H1 (cell line): ENCODE results near the gene TXNIP. TPM values are rescaled to one million over a fixed set of nuclear protein-coding genes. Genes with fewer than 3 reads are reported as not detected.

ENCODE experiments used
- CTCF ChIA-PET: fragments of 300-600 bp; sonication (Branson Sonifier 250); formaldehyde crosslinking; loops from one replicate; lab custom pipeline; 2021; ENCODE audit not compliant: partially characterized antibody; lab: Charles Lee
- POLR2A ChIA-PET: fragments of 300-600 bp; sonication (Branson Sonifier 250); formaldehyde crosslinking; loops from one replicate; lab custom pipeline; 2021; ENCODE audit warnings: inconsistent platforms; ENCODE audit not compliant: partially characterized antibody; lab: Charles Lee
- DNase-seq, 2 experiments: peaks; one replicate each; pipeline versions ENCODE4 v3.0.0 to v3.0.0-alpha.2; 2010 to 2022; ENCODE audit warnings: low spot score in 2 of 2, low read depth in 1 of 2, mixed read lengths in 1 of 2
- FAIRE-seq: peaks from 2 replicates; lab custom pipeline; 2011; peaks lifted over from hg19 to GRCh38; lab: Jason Lieb, UNC
- H2AFZ ChIP-seq: 2 replicates; pipeline ENCODE4 v1.8.1; 2012; ENCODE audit warnings: low read length, inconsistent platforms
- H2AK5ac ChIP-seq: 2 replicates; pipeline ENCODE4 v1.6.1; 2013; ENCODE audit warnings: low read depth, low read length
- H2BK120ac ChIP-seq: replicated peaks from 2 replicates; pipeline ENCODE3; 2013; ENCODE audit warnings: low read depth, low read length, inconsistent platforms
- H2BK12ac ChIP-seq: 2 replicates; pipeline ENCODE4 v1.6.1; 2013; ENCODE audit warnings: low read depth, low read length
- H2BK15ac ChIP-seq: 2 replicates; pipeline ENCODE4 v1.6.1; 2013; ENCODE audit warnings: low read length
- H2BK20ac ChIP-seq: 2 replicates; pipeline ENCODE4 v1.6.1; 2013; ENCODE audit warnings: low read length
- H2BK5ac ChIP-seq: 2 replicates; pipeline ENCODE4 v1.6.1; 2013; ENCODE audit warnings: low read depth, low read length
- H3K14ac ChIP-seq: 2 replicates; pipeline ENCODE4 v1.6.1; 2013; ENCODE audit warnings: inconsistent platforms; ENCODE audit not compliant: insufficient read length
- H3K18ac ChIP-seq: 2 replicates; pipeline ENCODE4 v1.6.1; 2013; ENCODE audit warnings: low read length; ENCODE audit errors: extremely low read depth
- H3K23ac ChIP-seq: 2 replicates; pipeline ENCODE4 v1.6.1; 2013; ENCODE audit warnings: inconsistent platforms; ENCODE audit not compliant: insufficient read length
- H3K23me2 ChIP-seq: 2 replicates; pipeline ENCODE4 v1.6.1; 2013; ENCODE audit warnings: low read depth, low read length
- H3K27ac ChIP-seq: 2 replicates; pipeline ENCODE4 v1.6.1; 2011; ENCODE audit warnings: low read depth, low read length, inconsistent platforms
- H3K27me3 ChIP-seq, 4 experiments: replicated peaks in 1 of 4; 1 replicate in 1 of 4; 2 replicates in 3 of 4; pipeline versions ENCODE4 v1.6.1 to v1.8.1; 2011 to 2013; ENCODE audit warnings: low read length in 3 of 4, mild to moderate bottlenecking in 3 of 4, inconsistent platforms in 2 of 4, mixed read lengths in 2 of 4, moderate library complexity in 1 of 4; ENCODE audit not compliant: control insufficient read depth in 3 of 4, insufficient read depth in 3 of 4; ENCODE audit errors: extremely low read depth in 1 of 4
- H3K36me3 ChIP-seq, 4 experiments: 2 replicates each; pipeline versions ENCODE4 v1.6.1 to v1.8.1; 2011 to 2013; ENCODE audit warnings: mild to moderate bottlenecking in 4 of 4, low read length in 3 of 4, moderate library complexity in 2 of 4, control low read depth in 1 of 4, inconsistent platforms in 1 of 4; ENCODE audit not compliant: insufficient read depth in 4 of 4, control insufficient read depth in 2 of 4
- H3K4ac ChIP-seq: replicated peaks from 2 replicates; pipeline ENCODE3; 2013; ENCODE audit warnings: low read length, low read depth, mixed read lengths, inconsistent platforms; ENCODE audit not compliant: insufficient read length
- H3K4me1 ChIP-seq, 4 experiments: replicated peaks in 1 of 4; 1 replicate in 1 of 4; 2 replicates in 3 of 4; pipeline versions ENCODE4 v1.6.1 to v1.8.1; 2011 to 2013; ENCODE audit warnings: low read length in 3 of 4, inconsistent platforms in 2 of 4, mixed read lengths in 1 of 4; ENCODE audit not compliant: insufficient read depth in 4 of 4, control insufficient read depth in 3 of 4
- H3K4me2 ChIP-seq, 2 experiments: 2 replicates each; pipeline versions ENCODE4 v1.6.1 to v1.8.1; 2011 to 2013; ENCODE audit warnings: low read depth in 2 of 2, low read length in 2 of 2, control low read depth in 1 of 2, inconsistent platforms in 1 of 2, mild to moderate bottlenecking in 1 of 2; ENCODE audit not compliant: insufficient read depth in 1 of 2
- H3K4me3 ChIP-seq, 4 experiments: fragments of 200-600, 300-600 bp in 1 of 4; sonication (generic), shearing (Covaris generic), sonication (Bioruptor Twin) in 1 of 4; 2 replicates each; pipeline versions ENCODE4 v1.5.1 to v1.8.1; 2011 to 2016; ENCODE audit warnings: low read length in 4 of 4, low read depth in 3 of 4, control low read depth in 2 of 4, inconsistent platforms in 2 of 4, mild to moderate bottlenecking in 2 of 4, mixed read lengths in 1 of 4, moderate library complexity in 1 of 4; ENCODE audit not compliant: insufficient read depth in 2 of 4; ENCODE audit errors: extremely low read depth in 1 of 4
- H3K56ac ChIP-seq: replicated peaks from 2 replicates; pipeline ENCODE3; 2013; ENCODE audit warnings: low read depth, mild to moderate bottlenecking, mixed read lengths, low read length, inconsistent platforms; ENCODE audit not compliant: insufficient read length
- H3K79me1 ChIP-seq: 2 replicates; pipeline ENCODE4 v1.6.1; 2013; ENCODE audit warnings: low read depth, low read length, control low read depth
- H3K79me2 ChIP-seq, 2 experiments: 2 replicates each; pipeline versions ENCODE4 v1.6.1 to v1.8.1; 2012 to 2013; ENCODE audit warnings: low read length in 2 of 2, mild to moderate bottlenecking in 2 of 2, inconsistent platforms in 1 of 2; ENCODE audit not compliant: insufficient read depth in 2 of 2, control insufficient read depth in 1 of 2
- H3K9ac ChIP-seq, 4 experiments: replicated peaks in 1 of 4; 1 replicate in 1 of 4; 2 replicates in 3 of 4; pipeline versions ENCODE4 v1.6.1 to v1.8.1; 2011 to 2013; ENCODE audit warnings: low read depth in 3 of 4, low read length in 3 of 4, control low read depth in 2 of 4, mild to moderate bottlenecking in 2 of 4, moderate library complexity in 2 of 4, inconsistent platforms in 1 of 4; ENCODE audit errors: extremely low read depth in 1 of 4
- H3K9me3 ChIP-seq, 2 experiments: 2 replicates each; pipeline versions ENCODE4 v1.6.1 to v1.8.1; 2012 to 2013; ENCODE audit warnings: mild to moderate bottlenecking in 2 of 2, moderate library complexity in 2 of 2, control low read depth in 1 of 2, inconsistent platforms in 1 of 2, low read depth in 1 of 2, low read length in 1 of 2, mixed read lengths in 1 of 2; ENCODE audit not compliant: insufficient read depth in 2 of 2
- H4K20me1 ChIP-seq, 2 experiments: replicated peaks in 1 of 2; 2 replicates each; pipeline versions ENCODE3 to v1.8.1; 2011 to 2013; ENCODE audit warnings: inconsistent platforms in 2 of 2, low read length in 2 of 2, mild to moderate bottlenecking in 1 of 2; ENCODE audit not compliant: insufficient read depth in 2 of 2, control insufficient read depth in 1 of 2
- H4K5ac ChIP-seq: 2 replicates; pipeline ENCODE4 v1.6.1; 2013; ENCODE audit warnings: low read length, low read depth, mixed read lengths, inconsistent platforms; ENCODE audit not compliant: insufficient read length
- H4K8ac ChIP-seq: 2 replicates; pipeline ENCODE4 v1.8.0; 2013; ENCODE audit warnings: mild to moderate bottlenecking, moderate library complexity, low read length, inconsistent platforms; ENCODE audit not compliant: insufficient read depth; ENCODE audit errors: extremely low read depth
- H4K91ac ChIP-seq: replicated peaks from 2 replicates; pipeline ENCODE3; 2013; ENCODE audit warnings: low read length, mixed read lengths, inconsistent platforms; ENCODE audit not compliant: insufficient read length
- ATF3 ChIP-seq: IDR thresholded peaks from 2 replicates; pipeline ENCODE4 v1.6.1; 2011; ENCODE audit warnings: low read depth, mild to moderate bottlenecking, low read length; ENCODE audit not compliant: insufficient read depth
- CBX5 ChIP-seq: fragments of 300-800, 300-1000 bp; sonication (generic); IDR thresholded peaks from 2 replicates; pipeline ENCODE4 v1.7.1; 2016; ENCODE audit warnings: antibody characterized with exemption, low read length, low read depth
- CTCF ChIP-seq, 3 experiments: IDR thresholded peaks; 1 replicate in 2 of 3; 2 replicates in 1 of 3; pipeline versions ENCODE4 v1.5.1 to v1.6.1; 2011; ENCODE audit warnings: low read length in 3 of 3, mild to moderate bottlenecking in 3 of 3, inconsistent platforms in 2 of 3, low read depth in 1 of 3, moderate library complexity in 1 of 3; ENCODE audit not compliant: insufficient read depth in 1 of 3; ENCODE audit errors: control extremely low read depth in 1 of 3
- HDAC2 ChIP-seq, 2 experiments: fragments of 300-600 bp in 1 of 2; sonication (generic) in 1 of 2; IDR thresholded peaks; 2 replicates each; pipeline ENCODE4 v1.6.1; 2011 to 2012; ENCODE audit warnings: low read depth in 2 of 2, low read length in 2 of 2, mild to moderate bottlenecking in 2 of 2, moderate library complexity in 2 of 2, borderline replicate concordance in 1 of 2, inconsistent platforms in 1 of 2
- RFX5 ChIP-seq: IDR thresholded peaks from 2 replicates; pipeline ENCODE4 v1.6.1; 2011; ENCODE audit warnings: low read depth, low read length, improper control_type of control experiment, borderline replicate concordance
- TAF1 ChIP-seq: IDR thresholded peaks from 2 replicates; pipeline ENCODE4 v1.6.1; 2011; ENCODE audit warnings: mild to moderate bottlenecking, low read depth, low read length
- TBP ChIP-seq: IDR thresholded peaks from 2 replicates; pipeline ENCODE4 v1.6.1; 2011; ENCODE audit warnings: low read depth, low read length, improper control_type of control experiment
- WGBS, 2 experiments: shearing (Covaris generic) in 1 of 2; methylation state at CpG; one replicate each; pipeline versions ENCODE4 v1.1.6 to v1.1.7; 2013 to 2015; ENCODE audit warnings: low lambda C conversion rate in 2 of 2, mixed read lengths in 2 of 2, inconsistent platforms in 1 of 2, low coverage in 1 of 2, missing lambda C conversion rate in 1 of 2; ENCODE audit not compliant: insufficient replicate concordance in 2 of 2, insufficient coverage in 1 of 2, insufficient read length in 1 of 2; ENCODE audit errors: extremely low coverage in 1 of 2, missing lambda C conversion rate in 1 of 2; 5-methylcytosine and 5-hydroxymethylcytosine counted together
- polyA plus RNA-seq, 7 experiments: library from polyadenylated mRNA; depleted of rRNA in 3 of 7; stranded (reverse) in 5 of 7; unstranded in 2 of 7; fragments of >200 nt in 5 of 7; fragments of 200-250 nt in 2 of 7; gene quantifications; 1 replicate in 5 of 7; 2 replicates in 1 of 7; 4 replicates in 1 of 7; pipeline versions ENCODE4 v1.2.1 to v1.2.3, GENCODE V29; 2011 to 2013; ENCODE audit warnings: missing spikeins in 2 of 7, mixed read lengths in 2 of 7
- total RNA-seq: library from RNA; stranded (reverse); fragmentation: NEBNext Ultra II Directional; extraction: Animal tissue kit (Norgen Biotek cat#: 25700); gene quantifications from 2 replicates; pipeline ENCODE4 v1.2.1, GENCODE V29; 2021

The TXNIP gene
- total and polyA plus RNA-seq, 2 of the 8 experiments (the other 6 are each of a cell fraction or from before 2014, with no cell fraction given): 12.3 to 56.8 TPM

GRCh38 chr1:145997016-145997717 lies 788 bp upstream of the TXNIP start:
- H3K14ac ChIP-seq: no peak overlapping the region
- 0 out of 2 replicates have a peak overlapping the region, but pooled peaks have one; percentile 54 for H4K8ac ChIP-seq
- H3K23me2 ChIP-seq: peaks cover 9% of the 10 kb centered on the region
- H2BK15ac ChIP-seq: peak overlapping the region; percentile 83
- peak overlapping the region; percentile 10; the same call in 1 of the 2 replicates for H2BK5ac ChIP-seq
- no peak overlapping the region for H3K56ac ChIP-seq
- H3K4me3 ChIP-seq: peak overlapping the region; percentile 75 to 96 (median 92)
- peak overlapping the region; percentile 83 to 96 for H3K4me2 ChIP-seq
- H2BK20ac ChIP-seq: peak overlapping the region; percentile 91
- peak overlapping the region; percentile 98 for H2BK12ac ChIP-seq
- peak overlapping the region; percentile 28 for H4K5ac ChIP-seq
- no peak overlapping the region for H2BK120ac ChIP-seq
- peak overlapping the region; percentile 37; the same call in 1 of the 2 replicates for H2AFZ ChIP-seq
- no peak overlapping the region for H3K23ac ChIP-seq
- peaks cover 6% of the 10 kb centered on the region; the same call in 1 of the 2 replicates for H3K79me1 ChIP-seq
- peaks cover 4 to 27% of the 10 kb centered on the region in 2 experiments; a peak in 3 of 4 replicates for H3K79me2 ChIP-seq
- no peaks in the 10 kb centered on the region for H3K27me3 ChIP-seq
- DNase-seq (no peak), FAIRE-seq (no peak)
- H4K20me1 ChIP-seq: peaks cover 0 to 2% of the 10 kb centered on the region in 2 experiments
- H2AK5ac ChIP-seq: peak overlapping the region; percentile 6; the same call in 1 of the 2 replicates
- H3K9ac ChIP-seq: peak overlapping the region in 3 of 4 experiments; percentile 62 to 85 (median 65); a peak in 6 of 7 replicates
- H3K9me3 ChIP-seq: no peaks in the 10 kb centered on the region
- ChIA-PET POLR2A (interaction anchor here (0.8 to 13.4 kb wide), 15 partner anchors 8 to 138 kb away, joined by 3 to 218 read pairs (median 4); partner anchors contain the start of genes LIX1L, PEX11B, PIAS3 and RBM8A), CTCF (interaction anchor here (1.2 to 12.6 kb wide), 4 partner anchors 9 to 21 kb away, joined by 5 to 93 read pairs (median 12); no protein-coding TSS in a partner anchor)
- H3K18ac ChIP-seq: peak overlapping the region; percentile 56
- 34% methylated on average over 12 of the region's 12 CpGs; no CpG with 5 or more reads in 1 of the 2 experiments for WGBS, 2 experiments
- peak overlapping the region; percentile 3 for H3K4ac ChIP-seq
- H3K36me3 ChIP-seq: peaks cover 17 to 33% (median 25%) of the 10 kb centered on the region in 4 experiments
- peak overlapping the region; percentile 59 for H3K27ac ChIP-seq
- peaks cover 2 to 8% (median 6%) of the 10 kb centered on the region in 4 experiments; a peak in 4 of 7 replicates for H3K4me1 ChIP-seq
- H4K91ac ChIP-seq: peak overlapping the region; percentile 2
- TF ChIP-seq CBX5 (no peak), TAF1 (no peak), CTCF (IDR thresholded peaks at IDR 0.05; ENCODE audit: control extremely low read depth in 1 of 3, insufficient read depth in 1 of 3, low read depth in 1 of 3, low read length in 3 of 3) (no peak), HDAC2 (IDR thresholded peaks at IDR 0.05; ENCODE audit: borderline replicate concordance in 1 of 2, low read depth in 2 of 2, low read length in 2 of 2) (no peak), RFX5 (no peak), ATF3 (no peak), TBP (no peak)
